A673 (cell line): ENCODE results near the gene IL17RC. TPM values are rescaled to one million over a fixed set of nuclear protein-coding genes. Genes with fewer than 3 reads are reported as not detected.

Experiments
- BruUV-seq: library from RNA; stranded (reverse); fragments of 400-500 nt; replicated peaks from 2 replicates; lab custom pipeline; 2021; lab: Mats Ljungman, UMichigan
- CTCF ChIA-PET: fragments of 300-600 bp; sonication (Branson Sonifier 250); formaldehyde crosslinking; loops from one replicate; lab custom pipeline; 2022; ENCODE audit warnings: antibody characterized with exemption; lab: Charles Lee
- POLR2A ChIA-PET: fragments of 300-600 bp; sonication (Branson Sonifier 250); formaldehyde crosslinking; loops from one replicate; lab custom pipeline; 2022; ENCODE audit warnings: antibody characterized with exemption; ENCODE audit not compliant: low non-redundant PET; lab: Charles Lee
- DNase-seq: peaks from one replicate; pipeline ENCODE4 v3.0.0-alpha.2; 2015; ENCODE audit warnings: low spot score
- H3K27ac ChIP-seq: fragments of 200-600 bp; sonication (generic); 2 replicates; pipeline ENCODE4 v1.5.1; 2016; ENCODE audit warnings: mixed run types, low read depth, mild to moderate bottlenecking, mixed read lengths, antibody characterized with exemption, low read length; ENCODE audit not compliant: poor library complexity, severe bottlenecking
- H3K27me3 ChIP-seq: fragments of 200-600 bp; sonication (generic); replicated peaks from 2 replicates; pipeline ENCODE4 v1.6.1; 2017; ENCODE audit warnings: mixed run types, low read depth, mild to moderate bottlenecking, mixed read lengths, antibody characterized with exemption, low read length; ENCODE audit not compliant: insufficient read depth, poor library complexity
- H3K36me3 ChIP-seq: fragments of 200-600 bp; sonication (generic); 2 replicates; pipeline ENCODE4 v1.6.1; 2016; ENCODE audit warnings: mixed run types, mild to moderate bottlenecking, mixed read lengths, antibody characterized with exemption, low read length; ENCODE audit not compliant: insufficient read depth, poor library complexity, severe bottlenecking
- H3K4me1 ChIP-seq: fragments of 200-600 bp; sonication (generic); 2 replicates; pipeline ENCODE4 v1.6.1; 2017; ENCODE audit warnings: mixed run types, mild to moderate bottlenecking, mixed read lengths, antibody characterized with exemption, low read length; ENCODE audit not compliant: insufficient read depth, poor library complexity, severe bottlenecking
- H3K4me3 ChIP-seq: fragments of 200-600 bp; sonication (generic); 2 replicates; pipeline ENCODE4 v1.5.1; 2016; ENCODE audit warnings: low read depth, mixed run types, mild to moderate bottlenecking, mixed read lengths, low read length; ENCODE audit not compliant: poor library complexity, severe bottlenecking
- H3K9me3 ChIP-seq: fragments of 200-600 bp; sonication (generic); 2 replicates; pipeline ENCODE4 v1.6.1; 2016; ENCODE audit warnings: mixed run types, low read depth, mild to moderate bottlenecking, mixed read lengths, antibody characterized with exemption, low read length; ENCODE audit not compliant: poor library complexity, severe bottlenecking
- CTCF ChIP-seq: fragments of 300-800, 200-600 bp; sonication (generic); conservative IDR thresholded peaks from 2 replicates; pipeline ENCODE4 v1.5.1; 2017; ENCODE audit warnings: low read depth, mild to moderate bottlenecking, antibody characterized with exemption, low read length, moderate library complexity, mixed read lengths
- EZH2 ChIP-seq: fragments of 200-600 bp; sonication (generic); IDR thresholded peaks from 2 replicates; pipeline ENCODE4 v1.6.1; 2017; ENCODE audit warnings: borderline replicate concordance, low read depth, mild to moderate bottlenecking, mixed read lengths, antibody characterized with exemption, low read length; ENCODE audit not compliant: poor library complexity, severe bottlenecking
- intact Hi-C: fragments of 100-400 bp; cut with micrococcal nuclease; formaldehyde crosslinking; loops from one replicate; pipeline ENCODE4 v1.10.0; 2022; ENCODE audit not compliant: unreplicated experiment
- total RNA-seq: library from RNA; stranded (reverse); gene quantifications from 2 replicates; pipeline ENCODE4 v1.2.3, GENCODE V29; 2021

The IL17RC gene
- total RNA-seq, 1 experiment from 2014 or later = 9.3 TPM

GRCh38 chr3:9932535-9932842 lies 15.6 kb downstream of the IL17RC start:
- Histone ChIP-seq H3K4me1 (peaks cover 15% of the 10 kb centered on the region), H3K4me3 (peak overlapping the region; percentile 65), H3K27ac (peak overlapping the region; percentile 87), H3K27me3 (no peaks in the 10 kb centered on the region), H3K36me3 (peaks cover 7% of the 10 kb centered on the region), H3K9me3 (no peaks in the 10 kb centered on the region)
- ChIA-PET CTCF (interaction anchor here (0.6 to 2.0 kb wide), 5 partner anchors 10 to 68 kb away, joined by 3 to 27 read pairs (median 4); no protein-coding TSS in a partner anchor), POLR2A (no interaction called here)
- DNase-seq = no peak
- no peak for TF ChIP-seq EZH2
- no peak for TF ChIP-seq CTCF
- BruUV-seq = no TSS peak
- intact Hi-C loops = no loop called here

GRCh38 chr3:9932843-9933560 lies 16.1 kb downstream of the IL17RC start:
- Histone ChIP-seq H3K4me1 (peaks cover 15% of the 10 kb centered on the region), H3K4me3 (peak overlapping the region; percentile 65), H3K36me3 (peaks cover 7% of the 10 kb centered on the region), H3K27me3 (no peaks in the 10 kb centered on the region), H3K9me3 (no peaks in the 10 kb centered on the region), H3K27ac (peak overlapping the region; percentile 87)
- DNase-seq = peak; percentile 88
- intact Hi-C loops = no loop called here
- TF ChIP-seq EZH2 (no peak), CTCF (peak; percentile 83)
- ChIA-PET POLR2A (no interaction called here), CTCF (interaction anchor here (0.6 to 2.0 kb wide), 5 partner anchors 10 to 68 kb away, joined by 3 to 27 read pairs (median 4); no protein-coding TSS in a partner anchor)
- no TSS peak for BruUV-seq

- peaks cover 15% of the 10 kb centered on the region for H3K4me1 ChIP-seq
- ChIA-PET CTCF (interaction anchor here (2.0 kb wide), 1 partner anchor 13 kb away, joined by 27 read pairs; no protein-coding TSS in a partner anchor), POLR2A (no interaction called here)
These were observed 16.8 kb downstream of the IL17RC start, which contains the start of gene CRELD1 for GRCh38 chr3:9933561-9934234. Gene CRELD1, plus strand, starts transcription at chr3:9933834. Its CDS starts 605 bp downstream, at chr3:9934439.

More at GRCh38 chr3:9933561-9934234, 16.8 kb downstream of the IL17RC start, which contains the start of gene CRELD1:
- no peak for TF ChIP-seq EZH2
- TF ChIP-seq CTCF = no peak
- DNase-seq = peak; percentile 97
- Histone ChIP-seq H3K27ac (peak within 1 kb of the TSS; percentile 87), H3K9me3 (no peaks in the 10 kb centered on the region), H3K4me3 (peak within 1 kb of the TSS; percentile 65), H3K27me3 (no peaks in the 10 kb centered on the region), H3K36me3 (peaks cover 7% of the 10 kb centered on the region)
- intact Hi-C loops = no loop called here
- no TSS peak for BruUV-seq
